Measurements from ENCODE around the gene TEAD4.

The TEAD4 gene

GRCh38 chr12:3045989-3046388 is 86.8 kb downstream of the TEAD4 start:
- H3K4me3 ChIP-seq (ENCODE audit: low read depth, low read length), result no peak overlapping the region
- TF ChIP-seq CTCF (IDR thresholded peaks at IDR 0.05; ENCODE audit: insufficient read depth, low read length, missing control alignments), result no peak
- POLR2A ChIA-PET, result no interaction called here

DNA sequence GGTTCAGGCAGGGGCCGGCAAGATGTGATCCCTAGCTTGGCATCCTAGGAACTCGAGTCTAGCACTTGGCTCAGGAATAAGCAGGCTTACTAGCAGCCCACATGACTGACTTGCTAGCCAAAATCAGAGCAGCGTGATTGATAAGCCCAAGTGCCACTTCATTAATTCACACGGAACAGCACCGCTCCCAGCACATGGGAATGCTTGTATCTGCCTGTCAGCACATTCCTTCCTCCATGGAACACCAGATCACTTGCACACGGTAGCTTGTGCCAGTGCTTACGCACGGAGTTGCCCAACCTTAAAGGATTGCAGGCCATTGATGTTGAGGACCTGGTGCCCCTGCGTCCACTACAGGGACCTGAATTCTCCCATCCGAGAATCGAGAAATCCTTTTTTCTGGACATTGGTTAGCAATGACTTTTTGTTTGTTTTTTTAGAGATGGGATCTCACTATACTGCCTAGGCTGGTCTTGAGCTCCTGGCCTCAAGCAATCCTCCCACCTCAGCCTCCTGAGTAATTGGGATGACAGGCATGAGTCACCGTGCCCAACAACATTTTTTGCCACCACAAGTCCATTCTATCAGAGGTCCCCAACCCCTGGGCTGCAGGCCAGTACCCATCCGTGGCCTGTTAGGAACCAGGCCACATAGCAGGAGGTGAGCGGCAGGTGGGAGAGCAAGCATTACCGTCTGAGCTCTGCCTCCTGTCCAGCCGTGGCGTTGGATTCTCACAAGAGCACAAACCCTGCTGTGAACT is 87.4 kb downstream of the TEAD4 start:
- CTCF ChIA-PET, result interaction anchor here (0.6 to 1.4 kb wide), 3 partner anchors 8 to 14 kb away, joined by 3 read pairs; no protein-coding TSS in a partner anchor
- TF ChIP-seq CTCF (IDR thresholded peaks at IDR 0.05; ENCODE audit: insufficient read depth, low read length, missing control alignments), result no peak
- POLR2A ChIA-PET, result no interaction called here
- no peak for DNase-seq (ENCODE audit: low read depth, low spot score)
- H3K4me3 ChIP-seq (ENCODE audit: low read depth, low read length), result no peak overlapping the region

More at GRCh38 chr12:3045989-3046388, 86.8 kb downstream of the TEAD4 start:
- CTCF ChIA-PET, result interaction anchor here (1.1 to 1.4 kb wide), 3 partner anchors 9 to 12 kb away, joined by 3 to 6 read pairs (median 3); no protein-coding TSS in a partner anchor
- no peak for DNase-seq (ENCODE audit: low read depth, low spot score)

DNA sequence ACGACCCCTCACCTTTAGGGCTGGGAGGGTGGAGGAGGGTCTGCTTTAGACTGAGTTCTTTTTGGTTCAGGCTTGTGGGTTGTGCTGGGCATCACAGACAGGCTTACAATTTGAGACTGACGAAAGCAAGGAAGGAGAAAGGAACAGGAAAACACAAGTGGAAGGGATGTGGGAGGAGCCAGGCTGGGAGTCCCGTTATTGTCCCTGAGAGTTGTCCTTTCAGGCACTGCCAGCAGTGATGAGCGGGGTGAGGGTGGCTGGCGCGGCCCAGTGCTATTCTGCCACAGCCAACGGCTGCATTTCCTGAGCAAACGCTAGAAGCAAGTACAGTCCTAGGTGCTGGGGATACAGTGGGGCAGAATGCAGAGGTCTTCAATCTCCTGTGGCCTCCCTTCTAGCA is 88.8 kb downstream of the TEAD4 start:
- H3K4me3 ChIP-seq (ENCODE audit: low read depth, low read length), result no peak overlapping the region
- no peak for DNase-seq (ENCODE audit: low read depth, low spot score)
- ChIA-PET CTCF (no interaction called here), POLR2A (no interaction called here)
- TF ChIP-seq CTCF (IDR thresholded peaks at IDR 0.05; ENCODE audit: insufficient read depth, low read length, missing control alignments), result no peak

GRCh38 chr12:3048540-3048939 is 89.3 kb downstream of the TEAD4 start:
- no peak for DNase-seq (ENCODE audit: low read depth, low spot score)
- H3K4me3 ChIP-seq (ENCODE audit: low read depth, low read length), result no peak overlapping the region
- CTCF ChIA-PET, result interaction anchor here (0.7 kb wide), 1 partner anchor 12 kb away, joined by 3 read pairs; no protein-coding TSS in a partner anchor
- POLR2A ChIA-PET, result no interaction called here
- TF ChIP-seq CTCF (IDR thresholded peaks at IDR 0.05; ENCODE audit: insufficient read depth, low read length, missing control alignments), result no peak

GRCh38 chr12:3049176-3049575 is 90.0 kb downstream of the TEAD4 start:
- POLR2A ChIA-PET, result no interaction called here
- CTCF ChIA-PET, result interaction anchor here (0.7 kb wide), 1 partner anchor 12 kb away, joined by 3 read pairs; no protein-coding TSS in a partner anchor
- no peak for DNase-seq (ENCODE audit: low read depth, low spot score)
- TF ChIP-seq CTCF (IDR thresholded peaks at IDR 0.05; ENCODE audit: insufficient read depth, low read length, missing control alignments), result no peak
- H3K4me3 ChIP-seq (ENCODE audit: low read depth, low read length), result no peak overlapping the region

DNA sequence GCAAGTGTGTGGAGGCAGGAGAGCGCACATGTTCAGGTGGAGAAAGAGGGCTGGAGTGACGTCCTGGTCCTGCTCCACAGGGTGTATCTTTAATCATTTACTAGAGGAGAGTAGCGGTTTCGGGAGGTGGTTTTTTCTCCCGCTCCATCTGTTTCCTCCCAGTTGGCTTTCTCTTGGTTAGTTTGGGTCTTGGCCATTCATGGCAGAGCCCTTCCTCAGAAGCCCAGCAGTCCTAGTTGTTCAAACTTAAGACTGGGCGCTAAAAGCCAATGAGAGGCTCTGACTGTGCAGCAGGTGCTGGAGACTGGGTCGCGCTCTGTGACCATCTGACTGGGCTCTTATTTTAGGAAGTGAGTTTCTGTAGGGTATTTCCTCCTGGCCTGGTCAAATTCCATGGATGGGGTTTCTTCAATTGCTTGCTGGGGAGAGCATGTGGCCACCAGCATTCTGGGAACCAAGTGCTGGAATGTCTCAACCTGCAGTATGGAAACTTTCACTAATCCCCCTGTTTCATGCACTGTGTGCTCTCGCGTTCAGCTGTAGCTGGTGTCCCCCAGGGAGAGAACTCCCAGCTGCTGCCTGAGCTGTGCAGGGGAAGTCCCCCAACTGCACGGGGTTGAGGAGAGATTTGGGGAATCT is 90.5 kb downstream of the TEAD4 start:
- CTCF ChIA-PET, result interaction anchor here (0.6 kb wide), 1 partner anchor 9 kb away, joined by 3 read pairs; no protein-coding TSS in a partner anchor

More for the DNA sequence above, 90.5 kb downstream of the TEAD4 start:
- TF ChIP-seq CTCF (IDR thresholded peaks at IDR 0.05; ENCODE audit: insufficient read depth, low read length, missing control alignments), result no peak
- no peak for DNase-seq (ENCODE audit: low read depth, low spot score)
- POLR2A ChIA-PET, result no interaction called here
- H3K4me3 ChIP-seq (ENCODE audit: low read depth, low read length), result no peak overlapping the region
